Measurements from ENCODE around the gene ROR2.
"Not testable (repeated sequence)": the region's sequence is repeated elsewhere in the genome, so short reads cannot be mapped to it uniquely, and the experiment has no call there.

The ROR2 gene

GRCh38 chr9:91814201-91814600 is 135.8 kb downstream of the ROR2 start:
- no peak for DNase-seq

GRCh38 chr9:91813176-91813795 is 136.7 kb downstream of the ROR2 start:
- DNase-seq, result no peak

DNA sequence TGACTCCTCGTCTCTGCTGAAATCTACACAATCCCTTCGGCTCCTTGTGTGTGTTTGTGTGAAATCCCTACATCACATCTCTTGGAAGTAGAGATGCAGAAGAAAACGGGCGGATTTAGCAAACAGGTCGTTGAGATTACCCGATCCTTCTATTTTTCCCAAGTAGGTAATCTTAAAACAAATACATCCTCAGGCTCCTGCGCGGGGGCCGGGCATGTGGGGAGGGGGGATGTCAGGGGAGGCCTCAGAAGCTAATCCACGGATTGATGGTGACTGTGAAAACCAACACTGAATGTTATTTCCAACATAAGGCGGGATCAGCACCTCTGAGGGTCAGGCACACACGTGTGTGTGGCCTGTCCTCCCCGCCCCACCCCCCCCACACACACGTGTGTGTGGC is 137.8 kb downstream of the ROR2 start:
- no peak for DNase-seq

DNA sequence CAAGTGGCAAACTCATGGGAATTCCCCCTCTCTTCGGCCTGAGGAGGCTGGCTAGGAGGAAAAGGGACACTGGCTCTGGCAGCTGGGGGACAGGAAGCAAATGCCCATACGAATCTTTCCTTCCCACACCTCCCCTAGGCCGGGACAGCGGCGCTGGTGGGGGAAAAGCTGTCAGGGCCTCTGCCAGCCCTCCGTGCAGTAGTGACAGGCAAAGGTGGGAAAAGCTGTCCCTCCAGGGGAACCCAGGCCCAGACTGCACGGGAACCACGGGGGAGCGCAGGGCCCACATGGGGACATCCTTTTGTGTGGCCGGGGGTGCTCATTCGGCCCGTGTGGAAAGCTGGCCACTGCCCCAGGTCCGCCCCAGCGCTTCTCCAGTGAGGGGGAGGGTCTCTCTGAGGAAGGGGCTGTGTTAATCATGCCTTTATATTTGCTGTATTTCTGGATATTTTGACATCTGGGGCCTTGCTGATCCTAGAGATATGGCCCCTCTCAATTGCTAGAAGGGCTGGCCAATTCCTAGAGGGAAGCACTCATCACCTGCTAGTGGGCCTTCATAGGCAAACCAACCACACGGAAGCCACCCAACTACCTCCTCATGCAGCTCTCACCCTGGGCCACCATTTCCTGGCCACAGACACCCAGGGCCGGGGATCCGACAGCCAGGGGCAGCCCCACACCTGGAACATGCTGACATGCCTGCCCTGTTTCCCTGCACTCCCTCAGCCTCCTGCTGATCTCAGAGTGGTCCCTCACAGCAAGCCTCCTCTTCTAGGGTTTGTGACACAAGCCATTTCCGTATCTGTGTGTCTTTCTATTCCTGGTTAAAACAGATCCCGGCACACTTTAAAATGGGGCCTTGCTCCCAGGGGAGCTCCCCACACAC is 138.8 kb downstream of the ROR2 start:
- DNase-seq, result no peak

- no peak for DNase-seq
Measured at GRCh38 chr9:91810286-91810905, 139.6 kb downstream of the ROR2 start.

GRCh38 chr9:91809581-91810285 is 140.3 kb downstream of the ROR2 start:
- DNase-seq, result no peak

- no peak for DNase-seq
Measured at GRCh38 chr9:91807643-91808246, 142.3 kb downstream of the ROR2 start.

DNA sequence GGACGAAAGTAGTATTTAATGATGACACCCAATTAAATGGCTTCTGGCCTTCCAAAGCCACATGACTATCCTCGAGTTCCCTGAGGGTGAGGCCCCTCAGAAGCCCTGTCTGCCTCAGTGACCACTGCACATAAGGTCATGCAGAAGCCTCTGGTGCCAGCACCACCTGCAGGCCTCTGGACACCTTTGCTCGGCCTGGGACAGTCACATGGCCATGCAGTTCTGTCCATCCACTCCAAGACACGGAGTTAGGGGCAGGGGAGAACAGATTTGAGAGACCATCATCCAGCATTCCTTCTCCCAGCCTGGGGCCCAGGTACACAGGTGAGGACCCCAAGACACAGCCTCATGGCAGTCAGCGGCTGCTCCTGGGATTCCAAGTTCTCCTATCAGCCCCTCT is 145.0 kb downstream of the ROR2 start:
- DNase-seq, result no peak

GRCh38 chr9:91803970-91804752 is 145.9 kb downstream of the ROR2 start:
- no peak for DNase-seq

- DNase-seq, result no peak
Measured at GRCh38 chr9:91803151-91803940, 146.7 kb downstream of the ROR2 start.

- no peak for DNase-seq
Measured at GRCh38 chr9:91802391-91802790, 147.6 kb downstream of the ROR2 start.

DNA sequence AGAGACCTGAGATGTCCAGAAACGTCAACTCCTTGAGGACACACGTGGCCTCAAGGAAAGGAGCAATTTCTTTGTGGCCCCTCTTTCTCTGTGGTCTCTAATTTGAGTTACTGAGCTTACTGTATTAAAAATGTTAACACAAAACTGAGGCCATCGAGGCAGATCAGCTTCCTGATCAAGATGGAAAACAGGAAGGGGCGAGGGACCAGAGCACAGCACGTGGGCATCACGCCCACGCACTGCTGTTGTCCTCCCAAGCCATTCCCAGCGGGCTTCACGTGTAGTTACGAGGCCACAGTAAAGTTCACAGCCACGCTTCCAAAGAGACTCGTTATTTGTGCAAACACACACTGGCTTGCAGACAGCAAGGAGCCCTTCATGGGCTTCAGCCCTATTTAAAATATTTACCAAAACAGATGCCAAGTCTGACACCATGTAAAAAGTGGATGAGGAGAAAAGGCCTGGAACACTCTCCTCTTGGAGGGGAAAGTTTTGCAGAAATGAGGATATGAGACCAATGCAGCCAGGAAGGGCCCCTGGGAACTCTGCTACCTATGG is 149.5 kb downstream of the ROR2 start:
- no peak for DNase-seq

GRCh38 chr9:91799113-91799744 is 150.8 kb downstream of the ROR2 start:
- DNase-seq, result no peak

GRCh38 chr9:91798273-91799112 is 151.5 kb downstream of the ROR2 start:
- peak; percentile 75 to 80 for DNase-seq

DNA sequence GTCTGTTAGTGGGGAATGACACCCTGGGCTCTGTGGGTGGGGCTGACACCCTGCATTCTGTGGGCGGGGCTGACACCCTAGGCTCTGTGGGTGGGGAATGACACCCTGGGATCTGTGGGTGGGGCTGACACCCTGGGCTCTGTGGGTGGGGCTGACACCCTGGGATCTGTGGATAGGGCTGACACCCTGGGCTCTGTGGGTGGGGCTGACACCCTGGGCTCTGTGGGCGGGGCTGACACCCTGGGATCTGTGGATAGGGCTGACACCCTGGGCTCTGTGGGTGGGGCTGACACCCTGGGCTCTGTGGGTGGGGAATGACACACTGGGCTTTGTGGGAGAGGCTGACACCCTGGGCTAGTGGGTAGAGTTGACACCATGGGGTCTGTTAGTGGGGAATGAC is 152.5 kb downstream of the ROR2 start:
- peak in 1 of 2 donors; percentile 28 for DNase-seq

GRCh38 chr9:91796516-91796915 is 153.5 kb downstream of the ROR2 start:
- DNase-seq, result peak; percentile 20 to 62

DNA sequence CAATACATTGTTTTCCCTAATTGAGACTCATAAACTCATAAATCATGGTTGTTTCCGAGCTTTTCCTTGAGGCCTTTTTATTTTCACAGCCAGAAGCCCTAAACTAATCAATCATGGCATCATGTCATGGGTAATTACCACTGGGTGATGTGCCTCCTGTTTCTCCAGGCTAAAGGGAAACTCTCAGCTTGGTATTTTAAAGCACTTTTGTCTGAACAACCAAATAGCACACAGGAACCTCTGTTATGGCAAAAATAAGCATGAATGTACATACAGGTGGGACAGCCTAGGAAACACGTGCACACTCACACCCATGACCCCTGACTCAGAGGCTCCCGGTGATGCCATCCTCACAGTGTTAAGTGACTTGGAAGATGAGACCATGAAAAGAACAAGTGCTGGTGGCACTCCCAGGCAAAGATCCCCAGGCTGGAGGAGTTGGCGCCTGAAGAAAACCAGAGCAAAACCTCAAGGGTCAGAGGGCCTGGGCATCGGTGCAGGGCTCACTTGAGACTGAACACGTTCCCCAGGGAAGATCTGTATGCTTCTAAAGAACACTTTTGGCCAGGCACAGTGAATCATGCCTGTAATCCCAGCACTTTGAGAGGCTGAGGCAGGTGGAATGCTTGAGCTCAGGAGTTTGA is 154.3 kb downstream of the ROR2 start:
- DNase-seq, result no peak

GRCh38 chr9:91793371-91793770 is 156.7 kb downstream of the ROR2 start:
- DNase-seq, result not testable (repeated sequence)

- DNase-seq, result no peak
Measured at GRCh38 chr9:91790917-91791316, 159.1 kb downstream of the ROR2 start.
